Tibial nerve (tissue), 4 donors: ENCODE data around the gene GPC5.

Source experiments
- CTCF ChIP-seq, 5 experiments: fragments of 200-600 bp in 3 of 5; fragments of 450-650 bp in 2 of 5; sonication (generic) in 3 of 5; IDR thresholded peaks; one replicate each; pipeline ENCODE4 v1.5.1; 2016 to 2019; ENCODE audit warnings: antibody characterized with exemption in 5 of 5, mild to moderate bottlenecking in 3 of 5, moderate library complexity in 2 of 5
- EP300 ChIP-seq, 2 donors: sonication (generic); formaldehyde crosslinking; IDR thresholded peaks; one replicate each; pipeline ENCODE4 v1.6.1; 2017; ENCODE audit warnings: antibody characterized with exemption in 2 of 2, mild to moderate bottlenecking in 1 of 2
- POLR2A ChIP-seq, 2 donors: fragments of 450-650 bp; IDR thresholded peaks; one replicate each; pipeline ENCODE4 v1.6.1; 2017; ENCODE audit warnings: antibody characterized with exemption in 2 of 2, mild to moderate bottlenecking in 2 of 2, moderate library complexity in 2 of 2

GRCh38 chr13:91797567-91797966 is 399.1 kb downstream of the GPC5 start:
- no peak for TF ChIP-seq POLR2A (IDR thresholded peaks at IDR 0.05)
- TF ChIP-seq CTCF (IDR thresholded peaks at IDR 0.05): no peak
- TF ChIP-seq EP300 (IDR thresholded peaks at IDR 0.05): no peak
